Muscle layer of colon (tissue), 2 donors: ENCODE measurements around the gene FHIP1B.

ENCODE experiments used
- H3K27ac ChIP-seq: one replicate; pipeline ENCODE4 v1.7.0; 2013; ENCODE audit warnings: low read depth, mild to moderate bottlenecking, low read length, moderate library complexity
- H3K27me3 ChIP-seq, 2 donors: one replicate each; pipeline ENCODE4 v1.7.0; 2013; ENCODE audit warnings: low read length in 2 of 2, mild to moderate bottlenecking in 2 of 2; ENCODE audit not compliant: insufficient read depth in 2 of 2, control insufficient read depth in 1 of 2
- H3K36me3 ChIP-seq: one replicate; pipeline ENCODE4 v1.7.0; 2013; ENCODE audit warnings: mild to moderate bottlenecking, low read length; ENCODE audit not compliant: insufficient read depth
- H3K4me1 ChIP-seq: one replicate; pipeline ENCODE4 v1.7.0; 2013; ENCODE audit warnings: mild to moderate bottlenecking, low read length; ENCODE audit not compliant: insufficient read depth
- H3K4me3 ChIP-seq, 2 donors: one replicate each; pipeline ENCODE4 v1.7.0; 2013; ENCODE audit warnings: low read length in 2 of 2, low read depth in 1 of 2, mild to moderate bottlenecking in 1 of 2, moderate library complexity in 1 of 2
- H3K9ac ChIP-seq: one replicate; pipeline ENCODE4 v1.7.0; 2013; ENCODE audit warnings: low read length
- H3K9me3 ChIP-seq: one replicate; pipeline ENCODE4 v1.7.0; 2013; ENCODE audit warnings: mild to moderate bottlenecking, low read length
- donor health status: abdominal sarcoma.
- donor health status: Adenocarcinoma of cecum.

The FHIP1B gene

DNA sequence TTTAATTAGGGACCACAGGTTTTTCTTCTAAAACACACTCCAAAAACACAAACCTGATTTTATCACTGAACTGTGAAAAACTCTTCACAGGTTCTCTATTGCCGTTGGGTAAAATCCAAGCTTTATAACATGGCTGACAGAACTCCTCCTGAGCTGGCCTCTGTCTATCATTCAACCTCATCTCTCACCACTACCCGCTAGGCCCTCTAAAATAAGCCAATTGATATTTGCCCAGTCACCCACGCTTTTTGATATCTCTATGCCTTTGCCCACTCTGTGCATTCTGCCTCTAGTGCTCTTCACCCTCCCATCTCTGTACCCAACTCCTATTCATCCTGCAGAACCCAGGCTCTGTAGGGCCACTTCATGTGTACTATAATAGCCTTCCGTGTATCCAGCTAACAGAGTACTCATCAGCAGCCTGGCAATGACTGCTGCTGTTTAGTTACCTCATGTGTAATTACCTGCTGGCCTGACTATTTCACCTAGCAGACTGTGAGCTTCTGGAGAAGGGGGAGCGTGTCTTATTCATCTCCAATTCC lies 3.4 kb upstream of the FHIP1B start:
- Histone ChIP-seq H3K4me1 (peaks cover 11% of the 10 kb centered on the region), H3K27ac (no peak overlapping the region), H3K27me3 (no peaks in the 10 kb centered on the region), H3K9me3 (no peaks in the 10 kb centered on the region), H3K36me3 (no peaks in the 10 kb centered on the region), H3K4me3 (no peak overlapping the region), H3K9ac (no peak overlapping the region)

DNA sequence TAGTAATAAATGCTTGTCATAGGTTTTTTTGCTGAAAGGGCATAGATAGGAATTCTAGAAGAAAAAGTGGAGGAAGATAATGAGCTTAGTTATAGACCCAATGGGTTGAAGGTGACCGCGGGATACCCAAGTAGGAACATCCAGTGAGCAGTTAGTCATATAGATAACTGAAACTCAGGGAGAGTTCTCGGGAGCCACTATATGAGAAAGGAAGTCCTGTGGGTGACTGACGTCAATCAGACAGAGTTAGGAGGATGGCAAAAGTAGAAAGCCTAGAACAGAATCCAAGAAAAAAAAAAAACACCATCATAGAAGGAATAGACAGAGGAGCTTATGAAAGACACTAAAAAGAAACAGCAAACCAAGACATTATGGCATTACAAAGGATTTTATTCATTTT lies 2.8 kb upstream of the FHIP1B start:
- Histone ChIP-seq H3K4me1 (peaks cover 13% of the 10 kb centered on the region), H3K27me3 (no peaks in the 10 kb centered on the region), H3K27ac (no peak overlapping the region), H3K36me3 (no peaks in the 10 kb centered on the region), H3K9me3 (no peaks in the 10 kb centered on the region), H3K4me3 (no peak overlapping the region), H3K9ac (no peak overlapping the region)

DNA sequence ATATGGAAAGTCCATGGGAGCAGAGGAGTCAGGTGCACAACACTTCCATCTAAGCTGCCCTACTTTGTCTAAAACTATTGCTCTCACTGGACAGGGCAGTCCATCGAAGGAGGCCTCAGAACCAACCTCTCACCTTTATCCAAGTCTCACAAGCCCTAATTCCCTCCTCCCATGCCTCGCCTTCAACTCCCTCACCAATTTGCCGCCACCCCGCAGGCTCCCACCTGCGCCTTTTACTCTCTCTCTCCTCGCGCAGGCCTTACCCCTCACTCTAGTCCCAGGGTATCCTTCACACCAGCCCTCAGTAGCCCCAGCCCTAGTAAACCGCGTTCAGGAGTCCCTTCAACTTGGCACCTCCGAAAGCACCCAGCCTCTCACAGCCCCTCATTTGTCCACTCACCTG lies 451 bp downstream of the FHIP1B start:
- Histone ChIP-seq H3K27ac (peak overlapping the region; percentile 83), H3K4me1 (peaks cover 13% of the 10 kb centered on the region), H3K4me3 (peak overlapping the region; percentile 39 to 98), H3K27me3 (no peaks in the 10 kb centered on the region), H3K36me3 (no peaks in the 10 kb centered on the region), H3K9me3 (no peaks in the 10 kb centered on the region), H3K9ac (peak overlapping the region; percentile 97)

DNA sequence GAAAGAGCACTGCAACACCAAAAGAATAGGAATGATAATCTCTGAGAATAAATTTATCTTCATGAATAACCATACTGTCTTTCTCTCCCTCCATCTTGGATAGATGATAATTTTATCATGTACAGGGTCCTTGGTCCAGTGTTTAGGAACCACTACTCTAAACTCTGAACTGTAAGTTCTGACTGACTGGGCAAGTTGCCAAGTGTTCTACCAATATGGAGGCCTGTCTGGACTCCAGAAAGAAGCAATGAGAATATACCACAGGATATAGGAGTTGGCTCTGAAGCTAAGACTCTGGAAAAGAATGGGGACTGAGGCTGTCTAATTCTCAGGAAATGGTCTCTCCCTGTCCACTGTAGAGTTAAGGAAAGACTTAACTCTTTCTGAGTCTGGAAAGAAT lies 1.5 kb downstream of the FHIP1B start:
- Histone ChIP-seq H3K4me3 (no peak overlapping the region), H3K9ac (no peak overlapping the region), H3K36me3 (no peaks in the 10 kb centered on the region), H3K4me1 (peaks cover 13% of the 10 kb centered on the region), H3K27ac (no peak overlapping the region), H3K9me3 (no peaks in the 10 kb centered on the region), H3K27me3 (no peaks in the 10 kb centered on the region)

- H3K36me3 ChIP-seq = no peaks in the 10 kb centered on the region
- no peak overlapping the region for H3K27ac ChIP-seq
Observed at GRCh38 chr11:6229911-6230310, 4.5 kb downstream of the FHIP1B start.

GRCh38 chr11:6228520-6228919 lies 5.9 kb downstream of the FHIP1B start:
- Histone ChIP-seq H3K9ac (no peak overlapping the region), H3K27ac (no peak overlapping the region), H3K27me3 (no peaks in the 10 kb centered on the region), H3K36me3 (peaks cover 7% of the 10 kb centered on the region), H3K4me1 (peaks cover 20% of the 10 kb centered on the region), H3K4me3 (no peak overlapping the region), H3K9me3 (no peaks in the 10 kb centered on the region)

More at GRCh38 chr11:6229911-6230310, 4.5 kb downstream of the FHIP1B start:
- Histone ChIP-seq H3K4me1 (peaks cover 25% of the 10 kb centered on the region), H3K9me3 (no peaks in the 10 kb centered on the region), H3K27me3 (no peaks in the 10 kb centered on the region), H3K4me3 (no peak overlapping the region), H3K9ac (no peak overlapping the region)

- Histone ChIP-seq H3K4me1 (peaks cover 12% of the 10 kb centered on the region), H3K9me3 (no peaks in the 10 kb centered on the region), H3K4me3 (no peak overlapping the region), H3K27me3 (no peaks in the 10 kb centered on the region), H3K36me3 (peaks cover 32% of the 10 kb centered on the region), H3K27ac (no peak overlapping the region), H3K9ac (no peak overlapping the region)
Observed at GRCh38 chr11:6225896-6226295, 8.5 kb downstream of the FHIP1B start.

DNA sequence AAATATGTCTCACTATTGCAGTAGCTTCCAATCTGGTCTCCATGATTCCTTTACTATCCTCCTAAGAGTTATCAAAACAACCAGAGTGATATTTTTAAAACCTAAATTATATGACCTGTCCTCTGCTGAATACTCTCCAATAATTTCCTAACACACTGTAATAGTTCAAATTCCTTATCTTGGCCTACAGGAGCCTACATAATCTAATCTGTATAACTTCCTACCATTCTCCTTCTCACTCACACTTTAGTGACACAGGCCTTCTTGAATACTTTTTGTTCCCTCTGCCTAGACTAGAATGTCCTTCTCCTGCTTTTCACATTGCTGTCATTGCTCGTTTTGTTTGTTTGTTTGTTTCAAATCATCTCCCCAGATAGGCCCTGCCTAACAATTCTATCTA lies 9.4 kb downstream of the FHIP1B start:
- Histone ChIP-seq H3K36me3 (peaks cover 39% of the 10 kb centered on the region), H3K9me3 (no peaks in the 10 kb centered on the region), H3K27me3 (no peaks in the 10 kb centered on the region), H3K4me3 (no peak overlapping the region), H3K27ac (no peak overlapping the region), H3K9ac (no peak overlapping the region), H3K4me1 (peaks cover 12% of the 10 kb centered on the region)

DNA sequence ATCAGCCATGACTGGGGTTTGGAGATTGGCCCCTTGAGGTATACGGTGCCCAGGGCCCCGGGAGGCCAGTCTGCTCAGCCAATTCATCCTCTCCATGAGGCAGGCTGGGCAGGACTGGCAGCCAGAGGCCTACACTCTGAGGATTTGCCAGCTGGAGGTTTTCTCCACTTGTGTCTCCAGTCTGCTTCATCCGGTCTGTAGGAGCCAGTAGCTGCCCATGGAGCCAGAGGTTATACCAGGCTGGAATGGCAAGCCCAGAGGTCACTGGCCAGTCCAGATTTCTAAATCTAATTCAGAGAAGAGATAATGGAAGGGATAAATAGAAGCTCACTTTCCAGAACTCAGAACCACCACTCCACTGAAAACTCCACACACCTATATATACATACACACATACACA lies 10.0 kb downstream of the FHIP1B start:
- H3K27ac ChIP-seq = no peak overlapping the region
- H3K9me3 ChIP-seq = no peaks in the 10 kb centered on the region
- no peak overlapping the region for H3K4me3 ChIP-seq
- no peaks in the 10 kb centered on the region for H3K27me3 ChIP-seq
- H3K9ac ChIP-seq = no peak overlapping the region
- H3K4me1 ChIP-seq = peaks cover 14% of the 10 kb centered on the region
- peaks cover 45% of the 10 kb centered on the region for H3K36me3 ChIP-seq

GRCh38 chr11:6223854-6224253 lies 10.6 kb downstream of the FHIP1B start:
- Histone ChIP-seq H3K27ac (no peak overlapping the region), H3K9ac (no peak overlapping the region), H3K4me3 (no peak overlapping the region), H3K27me3 (no peaks in the 10 kb centered on the region), H3K36me3 (peaks cover 50% of the 10 kb centered on the region), H3K4me1 (peaks cover 19% of the 10 kb centered on the region), H3K9me3 (no peaks in the 10 kb centered on the region)

DNA sequence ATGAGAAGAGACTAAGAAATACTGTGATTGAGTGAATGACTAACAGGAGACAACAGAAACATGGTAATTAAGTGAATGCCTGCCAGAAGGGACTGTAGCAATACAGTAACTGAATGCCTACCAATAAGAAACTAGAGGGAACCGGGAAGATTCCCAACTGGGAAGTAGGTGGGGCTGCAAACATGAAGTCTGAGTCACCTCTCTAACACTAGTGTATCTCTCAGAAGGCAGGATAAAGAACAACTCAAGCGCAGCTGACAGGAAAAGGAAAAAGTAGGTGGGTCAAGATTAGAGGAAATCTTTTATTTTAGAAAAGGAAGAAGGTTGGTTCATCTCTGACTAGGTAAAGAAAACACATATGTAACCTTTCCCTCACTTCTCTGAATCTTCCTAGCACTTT lies 15.1 kb downstream of the FHIP1B start:
- Histone ChIP-seq H3K9ac (no peak overlapping the region), H3K4me1 (peaks cover 7% of the 10 kb centered on the region), H3K36me3 (peaks cover 81% of the 10 kb centered on the region), H3K4me3 (no peak overlapping the region), H3K27ac (no peak overlapping the region), H3K9me3 (no peaks in the 10 kb centered on the region), H3K27me3 (no peaks in the 10 kb centered on the region)

DNA sequence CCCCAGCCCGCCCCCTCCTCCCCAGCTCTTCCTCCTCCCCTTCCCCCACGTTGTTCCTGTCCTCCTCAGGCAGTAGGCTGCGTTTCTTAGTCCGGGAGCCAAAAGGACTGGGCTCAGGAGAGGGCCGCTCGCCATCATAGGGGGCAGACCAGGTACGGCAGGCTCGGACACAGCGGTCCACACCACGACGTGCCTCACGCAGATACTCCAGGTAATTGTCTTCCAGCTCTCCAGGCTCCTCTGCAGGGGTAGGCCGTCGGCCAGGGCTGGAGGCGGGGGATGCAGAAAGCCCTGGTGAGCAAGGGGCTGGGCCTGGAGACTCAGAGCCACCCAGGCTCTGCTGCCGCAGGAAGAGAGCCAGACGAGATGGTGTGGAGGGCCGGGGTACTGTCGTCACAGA lies 16.7 kb downstream of the FHIP1B start:
- no peaks in the 10 kb centered on the region for H3K27me3 ChIP-seq
- H3K36me3 ChIP-seq = peaks cover 73% of the 10 kb centered on the region
- H3K27ac ChIP-seq = no peak overlapping the region
- no peak overlapping the region for H3K4me3 ChIP-seq
- H3K4me1 ChIP-seq = peaks cover 7% of the 10 kb centered on the region
- H3K9ac ChIP-seq = no peak overlapping the region
- no peaks in the 10 kb centered on the region for H3K9me3 ChIP-seq
